Kidney (tissue), 2 donors: ENCODE results near the gene SCML1. TPM values are rescaled to one million over a fixed set of nuclear protein-coding genes. Genes with fewer than 3 reads are reported as not detected.

Experiments used
- polyA plus RNA-seq: library from polyadenylated mRNA; stranded (reverse); fragments of 350-450 nt; fragmentation: Illumina TruSeq; extraction: RNeasy Lipid Tissue Mini Kit (QIAGEN cat#74804); gene quantifications from one replicate; pipeline ENCODE4 v1.2.3, GENCODE V29; 2014; ENCODE audit warnings: low read depth, low replicate concordance; ENCODE audit not compliant: insufficient read depth
- total RNA-seq: library from RNA; stranded (reverse); fragmentation: NEBNext Ultra II Directional; extraction: Animal tissue kit (Norgen Biotek cat#: 25700); gene quantifications from one replicate; pipeline ENCODE4 v1.2.1, GENCODE V29; 2021
- donor health status: DM: yes; HTN: yes; CAD: no.

SCML1 gene
- total and polyA plus RNA-seq, 2 donors from 2014 or later = 8.5 to 9.9 TPM

Other genes with a start within 250 kb of the SCML1 start
- 43.1 TPM for gene RAI2, start 123.8 kb downstream of the SCML1 start, total RNA-seq
- 18.3 TPM for gene RAI2, start 123.8 kb downstream of the SCML1 start, polyA plus RNA-seq